ENCODE results near the gene GAGE12G.
"Not testable (repeated sequence)": the region's sequence is repeated elsewhere in the genome, so short reads cannot be mapped to it uniquely, and the experiment has no call there.

GAGE12G gene

GRCh38 chrX:49570100-49570499, at the start of gene GAGE12G:
GAGE12G (plus strand) TSS chrX:49570400; CDS start chrX:49571555, 1,155 bp downstream.
- not testable (repeated sequence) for DNase-seq

GRCh38 chrX:49531877-49532276, 38.3 kb upstream of the GAGE12G start, which contains the start of gene GAGE12C:
GAGE12C (plus strand) TSS chrX:49532177; CDS start chrX:49533332, 1,155 bp downstream.
- DNase-seq, result not testable (repeated sequence)

- not testable (repeated sequence) for DNase-seq
Observed at GRCh38 chrX:49541433-49541832, 28.8 kb upstream of the GAGE12G start, which contains the start of gene GAGE12D. GAGE12D (plus strand) TSS chrX:49541733; CDS start chrX:49542888, 1,155 bp downstream.

GRCh38 chrX:49550989-49551388, 19.2 kb upstream of the GAGE12G start, which contains the start of gene GAGE12E:
GAGE12E (plus strand) TSS chrX:49551289; CDS start chrX:49552444, 1,155 bp downstream.
- DNase-seq, result not testable (repeated sequence)

GRCh38 chrX:49560542-49560941, 9.7 kb upstream of the GAGE12G start, which contains the start of gene GAGE12F:
GAGE12F (plus strand) TSS chrX:49560842; CDS start chrX:49561997, 1,155 bp downstream.
- DNase-seq, result not testable (repeated sequence)

GRCh38 chrX:49568728-49569127, 1.5 kb upstream of the GAGE12G start:
- DNase-seq, result not testable (repeated sequence)

- not testable (repeated sequence) for DNase-seq
Observed at GRCh38 chrX:49569152-49569551, 1.0 kb upstream of the GAGE12G start.

GRCh38 chrX:49579649-49580048, 9.4 kb downstream of the GAGE12G start, which contains the start of gene GAGE12H:
GAGE12H (plus strand) TSS chrX:49579949; CDS start chrX:49581104, 1,155 bp downstream.
- DNase-seq, result not testable (repeated sequence)

- not testable (repeated sequence) for DNase-seq
Observed at GRCh38 chrX:49589196-49589595, 19.0 kb downstream of the GAGE12G start, which contains the start of gene GAGE2A. GAGE2A (plus strand) TSS chrX:49589496; CDS start chrX:49590651, 1,155 bp downstream.

- not testable (repeated sequence) for DNase-seq
Observed at GRCh38 chrX:49589769-49590478, 19.7 kb downstream of the GAGE12G start.

- DNase-seq, result not testable (repeated sequence)
Observed at GRCh38 chrX:49590488-49590887, 20.3 kb downstream of the GAGE12G start.

- DNase-seq, result not testable (repeated sequence)
Observed at GRCh38 chrX:49598720-49599119, 28.5 kb downstream of the GAGE12G start, which contains the start of gene GAGE1. GAGE1 (plus strand) TSS chrX:49599020; CDS start chrX:49600175, 1,155 bp downstream.

GRCh38 chrX:49610718-49611310, 40.6 kb downstream of the GAGE12G start:
- no peak for DNase-seq

- DNase-seq, result no peak
Observed at GRCh38 chrX:49618574-49618973, 48.4 kb downstream of the GAGE12G start.

All from CD4-positive, alpha-beta T cell treated with Interleukin-21 for 1 hour (primary cell).